Sciatic nerve (tissue), 2 donors: ENCODE data around the gene RPSA. TPM values are rescaled to one million over a fixed set of nuclear protein-coding genes. Genes with fewer than 3 reads are reported as not detected.
"Not testable (repeated sequence)": the region's sequence is repeated elsewhere in the genome, so short reads cannot be mapped to it uniquely, and the experiment has no call there.

Experiments
- ATAC-seq: fragments of 200-7000 bp; cut with Tn5 transposase; one replicate; pipeline ENCODE4 v1.9.1; 2020; ENCODE audit warnings: mild to moderate bottlenecking, moderate library complexity
- DNase-seq: peaks from one replicate; pipeline ENCODE4 v3.0.0-alpha.2; 2020; ENCODE audit warnings: low spot score
- intact Hi-C: fragments of 100-400 bp; cut with DNase I; formaldehyde crosslinking; loops from one replicate; pipeline ENCODE4 v1.14.2; 2022
- total RNA-seq: library from RNA; stranded (reverse); fragmentation: NEBNext Ultra II Directional; extraction: Animal tissue kit (Norgen Biotek cat#: 25700); gene quantifications from one replicate; pipeline ENCODE4 v1.2.1, GENCODE V29; 2021
- donor health status: DM: no; HTN: no; CAD: no.
- donor health status: DM: no; HTN: no; CAD: no.

Gene RPSA
- total RNA-seq, 1 donor from 2014 or later, result 447 TPM

- intact Hi-C loops, result loop anchor here (5.0 kb wide), 1 partner anchor 49 kb away; no protein-coding TSS in a partner anchor
- peak; percentile 93 for ATAC-seq
- DNase-seq, result peak; percentile 70
These were observed 41.3 kb downstream of the RPSA start for GRCh38 chr3:39447637-39448483.

- DNase-seq (no peak), ATAC-seq (no peak)
- intact Hi-C loops, result loop anchor here (5.0 kb wide), 1 partner anchor 49 kb away; no protein-coding TSS in a partner anchor
These were observed 42.1 kb downstream of the RPSA start for GRCh38 chr3:39448506-39449233.

- no peak for ATAC-seq
- intact Hi-C loops, result loop anchor here (5.0 kb wide), 1 partner anchor 48 kb away; no protein-coding TSS in a partner anchor
- DNase-seq, result no peak
These were observed 43.3 kb downstream of the RPSA start for GRCh38 chr3:39449796-39450195.

GRCh38 chr3:39453134-39453533 lies 46.6 kb downstream of the RPSA start:
- DNase-seq, result no peak
- intact Hi-C loops, result no loop called here
- ATAC-seq, result no peak

GRCh38 chr3:39453872-39454271 lies 47.4 kb downstream of the RPSA start:
- DNase-seq, ATAC-seq, intact Hi-C loops: not testable (repeated sequence)

GRCh38 chr3:39454591-39455217 lies 48.2 kb downstream of the RPSA start:
- no peak for ATAC-seq
- intact Hi-C loops, result no loop called here
- DNase-seq, result no peak

GRCh38 chr3:39456159-39456558 lies 49.6 kb downstream of the RPSA start:
- ATAC-seq (no peak), DNase-seq (no peak)
- intact Hi-C loops, result no loop called here

- intact Hi-C loops, result no loop called here
- no peak for ATAC-seq
- no peak for DNase-seq
These were observed 50.8 kb downstream of the RPSA start for GRCh38 chr3:39457361-39457760.

- DNase-seq, intact Hi-C loops, ATAC-seq: not testable (repeated sequence)
These were observed 52.1 kb downstream of the RPSA start for GRCh38 chr3:39458579-39458978.

GRCh38 chr3:39460677-39461076 lies 54.2 kb downstream of the RPSA start:
- no peak for DNase-seq
- intact Hi-C loops, result no loop called here
- ATAC-seq, result peak; percentile 80

Other genes starting within 250 kb of the RPSA start
- gene XIRP1, start 214.1 kb upstream of the RPSA start, total RNA-seq, result 0.04 TPM
- gene CX3CR1, start 126.7 kb upstream of the RPSA start, total RNA-seq, result 18.5 TPM
- not detected for gene CCR8, start 77.0 kb upstream of the RPSA start, total RNA-seq
- 20.4 TPM for gene SLC25A38, start 23.4 kb upstream of the RPSA start, total RNA-seq
- 3.8 TPM for gene MOBP, start 61.0 kb downstream of the RPSA start, total RNA-seq